Activated CD4-positive, alpha-beta T cell treated with anti-CD3 and anti-CD28 coated beads, Interleukin-2, amount 50 U/mL, for 48 hours (primary cell): Measurements from ENCODE around the gene CWC22.
"Not testable (repeated sequence)": the region's sequence is repeated elsewhere in the genome, so short reads cannot be mapped to it uniquely, and the experiment has no call there.

Experiments used
- DNase-seq, 2 experiments: peaks; one replicate each; pipeline ENCODE4 v3.0.0-alpha.2; 2020

The CWC22 gene

GRCh38 chr2:179949438-179949837 is 57.7 kb downstream of the CWC22 start:
- DNase-seq: no peak

- DNase-seq: no peak
These were observed 59.0 kb downstream of the CWC22 start for GRCh38 chr2:179948058-179948457.

- DNase-seq: no peak
These were observed 60.1 kb downstream of the CWC22 start for GRCh38 chr2:179946810-179947615.

- DNase-seq: no peak
These were observed 60.8 kb downstream of the CWC22 start for GRCh38 chr2:179946346-179946745.

GRCh38 chr2:179939259-179939658 is 67.8 kb downstream of the CWC22 start:
- DNase-seq: no peak

GRCh38 chr2:179938026-179938425 is 69.1 kb downstream of the CWC22 start:
- DNase-seq: no peak

GRCh38 chr2:179936654-179937053 is 70.4 kb downstream of the CWC22 start:
- DNase-seq: peak; percentile 24 to 43

- no peak for DNase-seq
These were observed 71.0 kb downstream of the CWC22 start for GRCh38 chr2:179936141-179936540.

- DNase-seq: no peak
These were observed 74.3 kb downstream of the CWC22 start for GRCh38 chr2:179932786-179933185.

- no peak for DNase-seq
These were observed 75.6 kb downstream of the CWC22 start for GRCh38 chr2:179931502-179931901.

GRCh38 chr2:179929997-179930396 is 77.1 kb downstream of the CWC22 start:
- not testable (repeated sequence) for DNase-seq

- no peak for DNase-seq
These were observed 80.1 kb downstream of the CWC22 start for GRCh38 chr2:179927041-179927440.

- DNase-seq: no peak
These were observed 81.4 kb downstream of the CWC22 start for GRCh38 chr2:179925713-179926112.

GRCh38 chr2:179917272-179917671 is 89.8 kb downstream of the CWC22 start:
- no peak for DNase-seq

GRCh38 chr2:179915395-179915992 is 91.6 kb downstream of the CWC22 start:
- DNase-seq: no peak

GRCh38 chr2:179913809-179914208 is 93.3 kb downstream of the CWC22 start:
- DNase-seq: no peak

GRCh38 chr2:179911569-179911968 is 95.5 kb downstream of the CWC22 start:
- DNase-seq: no peak

GRCh38 chr2:179910735-179911113 is 96.4 kb downstream of the CWC22 start:
- DNase-seq: no peak

- no peak for DNase-seq
These were observed 97.0 kb downstream of the CWC22 start for GRCh38 chr2:179909845-179910734.

GRCh38 chr2:179900655-179901054 is 106.4 kb downstream of the CWC22 start:
- DNase-seq: no peak

GRCh38 chr2:179899666-179900065 is 107.4 kb downstream of the CWC22 start:
- DNase-seq: no peak

- DNase-seq: peak in 1 of 2 experiments; percentile 3
These were observed 108.2 kb downstream of the CWC22 start for GRCh38 chr2:179898873-179899272.
